ENCODE data around the gene DNAH2. TPM values are rescaled to one million over a fixed set of nuclear protein-coding genes. Genes with fewer than 3 reads are reported as not detected.
A peak's percentile ranks its signal among the peaks of the same experiment; 100 is the strongest.

Gene DNAH2
- total and polyA plus RNA-seq, 9 of the 15 experiments (the other 6 are each of a cell fraction or from before 2014, with no cell fraction given): 0.03 TPM; not detected in 8

GRCh38 chr17:7687908-7688807 lies 29.4 kb upstream of the DNAH2 start, which contains the start of gene WRAP53 (continued):
- peak; percentile 93; the same call in 1 of the 2 replicates for TF ChIP-seq ETS1 (conservative IDR thresholded peaks at IDR 0.05; ENCODE audit: control insufficient read depth, low read depth, low read length)
- TF ChIP-seq TAF1 (IDR thresholded peaks at IDR 0.05; ENCODE audit: control insufficient read depth, extremely low read depth, insufficient read depth, low read length, severe bottlenecking): peak; percentile 44
- no peak for TF ChIP-seq PCBP1 (IDR thresholded peaks at IDR 0.05; ENCODE audit: low read depth, low read length, poor library complexity, severe bottlenecking)
- no peak for TF ChIP-seq SRSF7 (optimal IDR thresholded peaks at IDR 0.05; ENCODE audit: low read depth, low read length)
- 0 out of 2 replicates have a peak, but pooled peaks have one; percentile 32 for TF ChIP-seq SMARCA5 (IDR thresholded peaks at IDR 0.05)
- no peak for TF ChIP-seq HNRNPK (IDR thresholded peaks at IDR 0.05; ENCODE audit: low read depth, low read length, poor library complexity, severe bottlenecking)
- no peak for TF ChIP-seq SMARCE1 (IDR thresholded peaks at IDR 0.05)
- TF ChIP-seq MNT (conservative IDR thresholded peaks at IDR 0.05): peak; percentile 12 to 60; a peak in 2 of 4 replicates
- TF ChIP-seq ZNF165 (CRISPR knock-in tag; IDR thresholded peaks at IDR 0.05; ENCODE audit: borderline replicate concordance): no peak
- TF ChIP-seq ZNF778 (CRISPR knock-in tag; IDR thresholded peaks at IDR 0.05): no peak
- no peak for TF ChIP-seq ARHGAP35 (IDR thresholded peaks at IDR 0.05; ENCODE audit: partially characterized antibody)
- TF ChIP-seq KAT8 (IDR thresholded peaks at IDR 0.05; ENCODE audit: low read depth): no peak
- no peak for TF ChIP-seq ZNF212 (CRISPR knock-in tag; IDR thresholded peaks at IDR 0.05)
- TF ChIP-seq YBX1 (IDR thresholded peaks at IDR 0.05): no peak
- TF ChIP-seq CREB3L1 (IDR thresholded peaks at IDR 0.05; ENCODE audit: borderline replicate concordance, low read depth): peak; percentile 59; the same call in 1 of the 2 replicates

Measured in K562 (cell line).